IgD-negative memory B cell (primary cell): Measurements from ENCODE around the gene SLC6A4. TPM values are rescaled to one million over a fixed set of nuclear protein-coding genes. Genes with fewer than 3 reads are reported as not detected.
A peak's percentile ranks its signal among the peaks of the same experiment; 100 is the strongest.

Experiments used
- H3K27ac Mint-ChIP-seq, 3 donors: one replicate each; pipeline ENCODE4 v1.8.0; 2020 to 2022; ENCODE audit warnings: mild to moderate bottlenecking in 3 of 3, mixed read lengths in 3 of 3, moderate library complexity in 1 of 3
- H3K27me3 Mint-ChIP-seq: one replicate; pipeline ENCODE4 v1.8.0; 2021; ENCODE audit warnings: mixed read lengths
- H3K36me3 Mint-ChIP-seq: one replicate; pipeline ENCODE4 v1.8.0; 2020; ENCODE audit warnings: mild to moderate bottlenecking, mixed read lengths
- H3K4me1 Mint-ChIP-seq, 3 donors: one replicate each; pipeline ENCODE4 v1.8.0; 2020 to 2022; ENCODE audit warnings: mixed read lengths in 3 of 3, mild to moderate bottlenecking in 1 of 3
- H3K4me3 Mint-ChIP-seq, 4 donors: one replicate each; pipeline ENCODE4 v1.8.0; 2020 to 2022; ENCODE audit warnings: mild to moderate bottlenecking in 4 of 4, mixed read lengths in 4 of 4, moderate library complexity in 3 of 4
- H3K9me3 Mint-ChIP-seq, 3 donors: one replicate each; pipeline ENCODE4 v1.8.0; 2020 to 2021; ENCODE audit warnings: mixed read lengths in 3 of 3, mild to moderate bottlenecking in 1 of 3
- polyA plus RNA-seq: library from polyadenylated mRNA; unstranded; fragments of 300-500 nt; fragmentation: Illumina TruSeq; gene quantifications from one replicate; pipeline ENCODE4 v1.2.3, GENCODE V29; 2021

The SLC6A4 gene
- 0.13 TPM for polyA plus RNA-seq

DNA sequence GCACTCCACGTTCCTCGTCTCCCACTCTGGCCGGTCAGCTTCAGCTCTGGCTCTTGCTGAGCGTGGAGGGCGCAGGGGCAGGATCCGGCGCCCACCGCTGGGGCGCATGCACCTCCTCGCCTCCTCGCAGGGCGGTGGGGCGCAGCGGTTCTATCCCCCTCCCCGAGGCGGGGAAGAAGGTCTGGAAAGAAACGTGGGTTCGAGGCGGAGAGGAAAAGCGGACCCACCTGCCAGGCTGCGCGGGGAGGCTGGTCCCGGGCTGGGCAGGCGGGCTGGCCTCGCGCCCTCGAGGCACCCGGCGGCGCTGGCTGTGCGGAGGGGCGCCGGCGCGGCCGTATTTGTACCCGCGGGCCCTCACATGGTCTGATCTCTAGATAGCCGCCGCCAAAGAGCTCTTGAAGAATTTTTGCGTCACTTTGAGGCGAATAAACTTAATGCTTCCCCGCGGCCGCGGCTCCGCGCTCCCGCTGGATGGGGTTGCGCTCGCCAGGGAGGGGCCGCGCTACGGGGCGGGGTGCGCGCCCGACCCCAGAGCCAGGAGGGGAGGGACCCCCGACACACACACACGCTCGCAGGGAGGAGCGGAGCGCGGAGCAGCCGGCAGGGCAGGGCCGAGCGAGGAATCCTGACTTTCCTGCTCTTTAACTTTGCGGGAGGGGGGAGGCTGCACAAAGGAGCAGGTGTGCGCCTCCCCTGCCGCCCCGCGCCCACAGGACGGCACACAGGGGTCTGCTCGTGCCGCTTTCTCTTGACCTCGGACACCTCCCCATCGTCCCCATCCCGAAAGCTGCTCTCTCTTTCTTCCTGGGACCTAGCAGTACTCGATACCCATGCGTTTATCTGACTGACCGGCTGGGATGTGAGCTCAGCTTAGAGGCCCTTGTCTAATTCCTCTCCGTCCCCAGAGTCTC is at the start of gene SLC6A4:
SLC6A4 (minus strand) TSS at position 312 of the 911 bp plus-strand sequence. CDS start 13,739 bp downstream, outside the sequence.
- Mint-ChIP-seq H3K4me1 (peaks cover 4 to 16% (median 11%) of the 10 kb centered on the region in 3 donors), H3K4me3 (peak within 1 kb of the TSS; percentile 49 to 91 (median 80)), H3K27ac (no peak within 1 kb of the TSS), H3K27me3 (peaks cover 47% of the 10 kb centered on the region), H3K36me3 (no peaks in the 10 kb centered on the region), H3K9me3 (peaks cover 0 to 1% (median 0%) of the 10 kb centered on the region in 3 donors)

DNA sequence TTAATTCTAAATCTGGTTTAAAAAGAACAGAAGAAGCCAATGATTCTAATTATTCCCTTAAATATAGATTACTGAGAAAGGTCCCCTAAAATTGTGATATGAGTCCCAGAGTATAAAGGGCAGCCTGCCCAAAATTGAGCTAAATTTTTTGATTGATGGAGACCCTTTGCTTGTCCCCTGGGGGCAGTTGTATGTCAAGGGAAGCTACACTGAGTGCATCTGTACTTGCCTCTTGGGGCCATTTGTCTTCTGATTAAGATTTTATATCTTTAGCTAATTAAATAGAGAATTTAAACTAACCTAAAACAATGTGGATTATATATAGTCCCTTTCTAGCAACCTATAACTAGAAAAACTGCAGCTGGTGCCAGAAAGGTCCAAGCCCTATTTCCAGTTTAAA is 43.7 kb upstream of the SLC6A4 start:
- Mint-ChIP-seq H3K36me3 (peaks cover 4% of the 10 kb centered on the region), H3K27me3 (no peaks in the 10 kb centered on the region), H3K9me3 (no peaks in the 10 kb centered on the region), H3K4me1 (peaks cover 3 to 10% (median 6%) of the 10 kb centered on the region in 3 donors), H3K4me3 (no peak overlapping the region), H3K27ac (no peak overlapping the region)

DNA sequence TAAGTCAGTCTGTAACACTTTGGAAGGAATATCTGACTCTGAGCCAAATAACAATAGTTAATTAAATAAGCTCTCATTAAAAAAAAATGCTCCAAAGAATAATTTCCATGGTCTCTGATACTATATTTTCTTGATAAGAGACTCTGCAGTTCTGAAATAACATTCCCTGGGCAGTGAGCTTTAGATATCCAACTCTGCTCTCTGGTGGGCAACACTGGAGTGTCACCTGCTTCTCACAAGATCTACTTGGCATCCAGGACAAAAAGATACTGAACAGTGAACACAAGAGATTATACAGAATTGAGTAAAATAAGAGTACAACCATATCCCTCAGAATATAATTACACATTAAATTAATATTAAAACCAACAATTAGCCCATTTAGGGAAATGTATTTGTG is 42.5 kb upstream of the SLC6A4 start:
- no peak overlapping the region for H3K27ac Mint-ChIP-seq
- H3K36me3 Mint-ChIP-seq: peaks cover 4% of the 10 kb centered on the region
- no peaks in the 10 kb centered on the region for H3K27me3 Mint-ChIP-seq
- H3K4me3 Mint-ChIP-seq: no peak overlapping the region
- H3K9me3 Mint-ChIP-seq: no peaks in the 10 kb centered on the region
- peaks cover 3 to 10% (median 6%) of the 10 kb centered on the region in 3 donors for H3K4me1 Mint-ChIP-seq

DNA sequence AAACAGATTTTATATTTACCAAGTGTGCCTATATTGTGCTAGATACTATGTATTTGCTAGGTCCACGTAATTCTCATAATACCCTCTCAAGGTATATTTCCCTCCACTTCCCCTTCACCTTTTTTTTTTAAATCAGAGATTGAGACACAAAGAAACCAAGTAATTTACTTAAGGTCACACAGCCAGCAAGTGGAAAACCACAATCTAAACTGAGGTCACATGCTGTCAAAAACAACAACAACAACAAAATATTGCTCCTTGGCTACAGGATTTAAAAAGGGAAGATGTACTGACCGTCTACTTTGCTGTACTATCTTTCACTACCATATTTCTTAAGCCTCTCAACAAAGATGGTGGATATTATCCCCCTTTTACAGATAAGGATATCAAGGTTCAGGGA is 40.4 kb upstream of the SLC6A4 start:
- Mint-ChIP-seq H3K27ac (no peak overlapping the region), H3K4me1 (peaks cover 3 to 10% (median 6%) of the 10 kb centered on the region in 3 donors), H3K4me3 (no peak overlapping the region), H3K9me3 (no peaks in the 10 kb centered on the region), H3K36me3 (peaks cover 2% of the 10 kb centered on the region), H3K27me3 (no peaks in the 10 kb centered on the region)

DNA sequence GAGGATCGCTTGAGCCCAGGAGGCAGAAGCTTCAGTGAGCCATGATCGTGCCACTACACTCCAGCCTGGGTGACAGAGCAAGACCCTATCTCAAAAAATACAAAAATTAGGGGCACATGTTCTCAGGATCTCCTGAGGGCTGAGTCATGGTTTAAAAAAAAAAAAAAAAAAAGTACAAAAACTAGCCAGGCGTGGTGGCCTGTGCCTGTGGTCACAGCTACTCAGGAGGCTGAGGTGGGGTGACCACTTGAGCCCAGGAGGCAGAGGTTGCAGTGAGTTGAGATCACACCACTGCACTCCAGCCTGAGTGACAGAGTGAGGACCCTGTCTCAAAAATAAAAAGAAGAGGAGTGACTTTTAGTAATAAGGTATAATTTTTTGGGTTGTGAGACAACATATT is 39.4 kb upstream of the SLC6A4 start:
- peaks cover 2% of the 10 kb centered on the region for H3K36me3 Mint-ChIP-seq
- no peak overlapping the region for H3K27ac Mint-ChIP-seq
- H3K9me3 Mint-ChIP-seq: no peaks in the 10 kb centered on the region
- no peak overlapping the region for H3K4me3 Mint-ChIP-seq
- no peaks in the 10 kb centered on the region for H3K27me3 Mint-ChIP-seq
- peaks cover 3 to 10% (median 6%) of the 10 kb centered on the region in 3 donors for H3K4me1 Mint-ChIP-seq

DNA sequence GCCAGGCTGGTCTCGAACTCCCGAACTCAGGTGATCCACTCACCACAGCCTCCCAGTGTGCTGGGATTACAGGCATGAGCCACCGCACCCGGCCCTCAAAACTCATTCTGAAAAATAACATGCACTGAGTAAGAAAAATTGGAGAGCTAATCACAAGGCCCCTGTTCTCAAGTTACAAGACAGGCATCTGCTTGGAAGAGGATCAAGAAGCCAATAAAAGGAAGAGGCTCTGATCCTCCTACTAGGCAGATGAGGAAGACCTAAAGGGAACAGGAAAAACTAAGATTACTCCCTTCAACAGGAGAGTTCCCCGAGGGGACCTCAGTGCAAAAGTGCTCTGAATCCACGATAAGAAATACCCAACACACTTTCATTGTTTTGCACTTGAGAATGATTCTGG is 37.9 kb upstream of the SLC6A4 start:
- Mint-ChIP-seq H3K27me3 (no peaks in the 10 kb centered on the region), H3K9me3 (no peaks in the 10 kb centered on the region), H3K27ac (no peak overlapping the region), H3K36me3 (peaks cover 3% of the 10 kb centered on the region), H3K4me1 (peaks cover 3 to 10% (median 6%) of the 10 kb centered on the region in 3 donors), H3K4me3 (no peak overlapping the region)

DNA sequence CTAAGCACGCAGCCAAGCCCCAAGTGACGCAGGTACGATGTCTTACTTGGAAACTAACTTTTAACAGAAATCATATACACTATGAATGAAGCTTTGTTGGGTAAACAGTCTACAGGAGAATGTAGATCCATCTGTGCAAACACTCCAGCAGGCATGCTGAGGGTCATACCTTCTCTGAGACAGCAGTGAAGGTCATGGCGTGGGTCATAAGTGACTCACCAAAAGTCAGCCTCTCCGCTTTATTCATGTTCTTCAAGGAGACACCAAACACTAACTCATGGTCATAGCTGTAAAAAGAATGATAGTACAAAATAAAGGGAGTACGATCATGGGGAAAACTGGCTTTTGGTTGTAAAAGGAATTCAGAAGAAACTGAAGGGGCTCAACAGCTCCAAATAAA is 35.6 kb upstream of the SLC6A4 start:
- no peaks in the 10 kb centered on the region for H3K27me3 Mint-ChIP-seq
- peaks cover 0 to 5% (median 3%) of the 10 kb centered on the region in 3 donors for H3K4me1 Mint-ChIP-seq
- H3K27ac Mint-ChIP-seq: no peak overlapping the region
- peaks cover 3% of the 10 kb centered on the region for H3K36me3 Mint-ChIP-seq
- no peak overlapping the region for H3K4me3 Mint-ChIP-seq
- no peaks in the 10 kb centered on the region for H3K9me3 Mint-ChIP-seq

DNA sequence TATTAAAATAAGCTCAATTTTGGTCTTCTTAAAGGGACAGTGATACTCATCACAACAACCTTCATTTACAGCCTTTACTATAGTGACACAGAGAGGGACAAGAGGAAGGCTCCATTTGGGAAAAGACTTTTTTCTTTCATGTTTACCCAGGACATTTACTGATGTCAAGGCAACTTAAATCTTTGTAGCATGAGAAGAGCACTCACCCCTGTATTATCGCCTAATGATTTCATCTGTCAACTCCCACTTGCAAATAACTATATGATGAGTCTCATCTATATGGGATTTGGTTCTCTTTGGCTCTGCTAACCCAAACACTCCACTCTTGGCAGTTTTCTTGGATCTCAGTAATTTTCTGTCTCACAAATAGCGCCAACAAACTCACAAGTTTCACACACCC is 32.1 kb upstream of the SLC6A4 start:
- H3K27me3 Mint-ChIP-seq: no peaks in the 10 kb centered on the region
- no peaks in the 10 kb centered on the region for H3K9me3 Mint-ChIP-seq
- H3K4me3 Mint-ChIP-seq: no peak overlapping the region
- no peak overlapping the region for H3K27ac Mint-ChIP-seq
- H3K36me3 Mint-ChIP-seq: peaks cover 3% of the 10 kb centered on the region
- H3K4me1 Mint-ChIP-seq: no peaks in the 10 kb centered on the region

DNA sequence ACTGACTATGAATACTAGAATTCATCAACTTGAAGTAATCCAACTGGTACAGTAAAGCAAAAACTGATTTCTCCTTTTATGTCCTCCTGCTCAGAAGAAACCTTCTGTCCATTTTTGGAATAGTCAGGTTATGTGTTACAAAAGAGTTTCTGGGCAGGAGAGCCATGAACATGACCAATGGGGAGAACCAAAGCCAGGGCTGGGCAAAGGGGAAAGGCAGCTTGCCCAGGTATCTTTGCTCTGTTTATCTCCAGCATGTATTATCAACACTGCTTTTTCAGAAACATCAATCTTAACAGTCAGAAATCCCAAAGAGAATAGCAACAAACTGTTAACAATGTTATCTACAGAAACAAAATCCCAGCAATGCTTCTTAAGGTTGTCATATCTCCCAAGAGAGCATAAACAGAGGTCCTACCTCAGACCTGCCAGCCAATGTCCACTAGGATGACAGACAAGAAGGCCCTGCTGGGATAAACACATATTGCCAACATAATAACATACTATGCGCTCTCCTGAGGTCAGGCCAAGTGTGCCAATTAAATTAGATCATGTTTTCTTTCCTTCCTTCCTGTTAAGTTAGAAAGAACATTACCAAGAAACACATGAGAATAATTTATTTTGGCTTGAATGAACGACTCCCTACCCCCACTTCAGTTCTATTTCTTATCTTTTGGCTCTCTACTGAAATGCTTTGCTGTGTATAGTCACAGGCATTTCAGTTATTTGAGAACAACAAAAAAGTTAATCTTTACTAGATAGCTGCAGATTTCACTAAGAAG is 28.2 kb upstream of the SLC6A4 start:
- Mint-ChIP-seq H3K9me3 (no peaks in the 10 kb centered on the region), H3K4me3 (no peak overlapping the region), H3K27me3 (no peaks in the 10 kb centered on the region), H3K36me3 (peaks cover 4% of the 10 kb centered on the region), H3K4me1 (peaks cover 0 to 2% (median 0%) of the 10 kb centered on the region in 3 donors), H3K27ac (no peak overlapping the region)

DNA sequence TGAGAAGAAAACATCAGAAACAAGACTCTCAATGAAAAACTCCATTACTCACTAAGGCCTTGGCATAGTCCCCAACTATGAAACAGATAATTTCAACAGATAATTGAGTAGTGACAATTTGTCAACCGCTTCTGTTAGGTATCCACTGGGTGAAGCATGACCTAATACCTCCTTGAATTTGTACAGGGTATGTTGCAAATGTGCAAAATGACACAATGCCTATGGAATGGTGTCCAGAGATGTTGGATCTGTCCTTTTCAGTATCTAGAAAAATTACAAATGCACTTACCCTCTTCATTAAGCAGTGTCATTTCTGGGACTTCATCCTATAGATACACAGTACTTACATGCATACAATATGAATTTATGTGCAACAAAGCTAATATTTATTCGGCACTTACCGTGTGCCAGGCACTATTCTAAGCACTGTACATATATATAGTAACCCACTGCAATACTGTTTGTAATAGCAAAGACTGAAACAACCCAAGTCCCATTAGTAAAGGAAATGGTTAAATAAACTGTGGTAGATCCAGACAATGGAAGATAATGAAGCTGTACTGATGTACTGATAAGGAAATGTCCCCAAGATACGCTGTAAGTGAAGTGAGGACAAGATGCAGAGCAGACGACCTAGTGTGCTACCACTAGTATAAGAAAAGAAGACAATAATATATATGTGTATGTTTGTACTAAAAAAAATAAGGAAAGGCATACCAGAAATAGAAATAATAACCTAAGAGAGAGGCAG is 21.4 kb upstream of the SLC6A4 start:
- Mint-ChIP-seq H3K27me3 (no peaks in the 10 kb centered on the region), H3K4me3 (no peak overlapping the region), H3K9me3 (no peaks in the 10 kb centered on the region), H3K4me1 (peaks cover 0 to 2% (median 0%) of the 10 kb centered on the region in 3 donors), H3K36me3 (peaks cover 8% of the 10 kb centered on the region), H3K27ac (no peak overlapping the region)

DNA sequence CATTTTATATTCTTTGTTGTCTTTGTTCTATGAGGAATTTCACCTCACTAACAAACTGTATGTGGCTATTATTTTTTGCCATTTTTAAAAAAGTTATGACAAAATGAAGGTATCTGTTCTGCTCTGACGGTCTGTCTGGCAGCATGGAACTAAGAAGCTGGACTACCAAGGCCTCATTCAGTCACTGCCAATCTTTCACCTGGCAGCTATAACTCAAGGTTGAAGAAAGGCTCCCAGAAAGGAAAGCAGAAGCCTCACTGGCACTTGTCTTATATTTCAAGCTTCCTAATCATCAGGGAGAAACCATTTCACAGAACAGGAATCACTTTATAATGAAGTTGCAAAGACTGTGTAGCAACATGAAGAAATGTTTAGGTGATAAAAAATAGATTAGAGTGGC is 18.7 kb upstream of the SLC6A4 start:
- Mint-ChIP-seq H3K4me1 (no peaks in the 10 kb centered on the region), H3K36me3 (peaks cover 13% of the 10 kb centered on the region), H3K27me3 (no peaks in the 10 kb centered on the region), H3K9me3 (no peaks in the 10 kb centered on the region), H3K27ac (no peak overlapping the region), H3K4me3 (no peak overlapping the region)

DNA sequence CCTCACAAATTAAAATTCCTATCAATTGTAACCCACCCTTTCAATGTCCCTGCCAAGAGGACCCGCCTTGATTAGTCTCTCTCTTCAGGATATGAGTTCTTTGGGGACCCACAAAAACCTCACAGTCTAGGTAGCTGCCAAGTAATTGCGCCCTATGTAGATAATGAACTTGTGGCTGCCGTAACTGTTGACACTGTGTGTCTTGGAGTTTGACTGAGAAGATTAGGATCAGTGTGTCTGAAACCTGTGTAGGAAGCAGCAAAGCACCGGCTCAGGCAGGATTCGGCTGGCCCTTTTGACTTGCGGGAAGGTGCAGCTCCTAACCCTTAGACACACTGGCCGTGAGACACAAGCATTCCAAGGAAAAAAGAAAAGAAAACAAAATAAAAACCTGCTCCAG is 17.8 kb upstream of the SLC6A4 start:
- Mint-ChIP-seq H3K36me3 (peaks cover 13% of the 10 kb centered on the region), H3K27ac (no peak overlapping the region), H3K4me1 (no peaks in the 10 kb centered on the region), H3K9me3 (no peaks in the 10 kb centered on the region), H3K4me3 (no peak overlapping the region), H3K27me3 (no peaks in the 10 kb centered on the region)

DNA sequence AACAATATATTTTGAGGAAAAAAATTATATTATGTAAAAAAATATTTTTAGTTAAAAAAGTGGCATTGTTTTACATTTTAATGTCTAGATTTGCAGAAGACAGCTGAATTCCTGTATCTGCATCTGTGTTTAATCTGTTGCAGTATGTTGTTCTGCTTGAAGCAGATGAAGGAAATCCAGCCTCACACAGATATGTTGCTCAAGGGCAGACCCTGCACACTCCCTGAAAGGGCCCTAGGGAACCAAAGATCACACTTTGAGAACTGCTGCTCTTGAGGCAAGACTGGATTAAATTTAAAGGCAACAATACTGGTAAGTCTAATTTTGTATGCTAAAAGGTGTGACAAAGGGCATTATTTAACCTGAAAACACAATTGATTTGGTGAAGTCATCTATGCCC is 16.4 kb upstream of the SLC6A4 start:
- no peak overlapping the region for H3K4me3 Mint-ChIP-seq
- H3K27me3 Mint-ChIP-seq: no peaks in the 10 kb centered on the region
- no peak overlapping the region for H3K27ac Mint-ChIP-seq
- no peaks in the 10 kb centered on the region for H3K4me1 Mint-ChIP-seq
- peaks cover 20% of the 10 kb centered on the region for H3K36me3 Mint-ChIP-seq
- no peaks in the 10 kb centered on the region for H3K9me3 Mint-ChIP-seq

DNA sequence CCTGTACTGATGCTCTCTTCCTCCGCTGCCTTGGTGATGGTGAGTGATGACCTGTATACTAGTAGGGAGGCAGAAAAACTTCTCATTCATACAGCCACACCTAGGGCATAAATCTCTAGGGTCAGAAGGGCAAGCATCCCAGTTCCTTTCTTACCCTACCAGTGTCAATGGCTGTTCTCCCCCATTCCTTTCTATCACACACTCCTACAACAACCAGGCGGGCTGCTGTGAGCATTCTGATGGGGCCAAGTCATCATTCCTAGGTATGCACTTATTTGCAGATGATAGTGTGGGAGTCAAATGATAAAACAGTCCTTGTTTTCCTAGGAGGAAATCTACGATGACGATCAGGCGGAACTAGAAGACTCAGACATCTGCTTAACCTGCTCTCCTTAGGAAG is 14.0 kb upstream of the SLC6A4 start:
- Mint-ChIP-seq H3K36me3 (peaks cover 20% of the 10 kb centered on the region), H3K27me3 (no peaks in the 10 kb centered on the region), H3K4me1 (no peaks in the 10 kb centered on the region), H3K4me3 (no peak overlapping the region), H3K9me3 (no peaks in the 10 kb centered on the region), H3K27ac (no peak overlapping the region)

DNA sequence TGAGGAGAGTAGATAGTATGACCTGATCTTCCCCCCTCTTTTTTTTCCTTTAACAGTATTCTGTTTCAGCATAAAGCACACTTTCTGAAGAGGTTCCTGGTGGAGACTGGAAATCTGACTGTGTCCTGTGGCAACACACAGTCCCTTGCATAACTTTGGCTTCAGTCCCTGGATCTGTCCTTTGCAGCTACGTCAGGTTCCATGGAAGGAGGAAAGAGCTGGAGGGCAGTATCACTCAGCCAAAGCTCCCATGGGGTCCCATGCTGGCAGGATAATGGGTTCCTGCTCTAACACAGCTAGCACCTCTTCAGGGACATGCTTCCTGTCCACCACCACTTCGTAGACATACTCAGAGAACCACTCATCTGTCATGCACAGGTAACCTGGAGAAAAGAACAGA is 13.3 kb upstream of the SLC6A4 start:
- Mint-ChIP-seq H3K27ac (no peak overlapping the region), H3K27me3 (no peaks in the 10 kb centered on the region), H3K4me3 (no peak overlapping the region), H3K9me3 (no peaks in the 10 kb centered on the region), H3K4me1 (no peaks in the 10 kb centered on the region), H3K36me3 (peaks cover 20% of the 10 kb centered on the region)
